T-helper 2 cell treated with Interferon-gamma antibody and Interleukin-4, amounts not matched to agents 100 ng/mL and 5 ng/mL, for 36 hours (primary cell): ENCODE results near the gene CDKN1B. TPM values are rescaled to one million over a fixed set of nuclear protein-coding genes. Genes with fewer than 3 reads are reported as not detected.

ENCODE experiments used
- intact Hi-C: fragments of 100-400 bp; cut with micrococcal nuclease; formaldehyde crosslinking; loops from one replicate; pipeline ENCODE4 v1.15.1; 2023
- total RNA-seq: library from RNA; stranded (reverse); gene quantifications from 2 replicates; pipeline ENCODE4 v1.2.3, GENCODE V29; 2022

The CDKN1B gene
- total RNA-seq, 1 donor from 2014 or later = 89.3 TPM

DNA sequence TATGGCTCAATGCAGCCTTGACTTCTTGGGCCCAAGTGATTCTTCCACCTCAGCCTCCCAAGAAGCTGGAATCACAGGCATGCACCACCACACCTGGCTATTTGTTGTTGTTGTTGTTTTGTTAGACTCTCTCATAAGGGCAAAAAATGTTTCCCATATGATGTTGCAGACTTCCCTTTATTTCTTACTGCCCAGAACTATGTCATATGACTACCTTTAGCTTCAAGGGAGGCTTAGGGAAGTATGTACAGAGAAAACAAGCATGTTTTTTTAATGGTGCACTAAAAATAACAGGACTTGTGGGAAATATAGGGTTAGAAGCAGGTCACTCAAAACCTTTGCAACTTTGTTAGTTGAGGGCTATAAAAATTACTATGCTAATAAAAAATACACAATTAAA lies 16.9 kb upstream of the CDKN1B start:
- intact Hi-C loops = loop anchor here (5.0 kb wide), 1 partner anchor 37 kb away; no protein-coding TSS in a partner anchor

DNA sequence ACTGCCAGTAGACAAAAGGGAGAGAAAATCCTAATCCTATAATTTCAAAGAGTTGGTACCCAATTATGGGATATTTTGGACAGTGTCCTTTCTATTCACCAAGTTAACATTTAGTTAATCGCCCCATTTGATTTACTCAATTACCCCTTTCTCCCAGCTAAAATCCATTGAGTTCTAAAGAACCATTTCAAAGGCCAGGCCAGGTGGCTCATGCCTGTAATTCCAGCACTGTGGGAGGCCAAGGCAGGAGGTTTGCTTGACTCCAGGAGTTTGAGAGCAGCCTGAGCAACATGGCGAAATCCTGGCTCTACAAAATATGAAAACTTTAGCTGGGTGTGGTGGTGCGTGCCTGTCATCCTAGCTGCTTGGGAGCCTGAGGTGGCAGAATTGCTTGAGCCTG lies 15.7 kb upstream of the CDKN1B start:
- intact Hi-C loops = loop anchor here (5.0 kb wide), 1 partner anchor 36 kb away; no protein-coding TSS in a partner anchor

DNA sequence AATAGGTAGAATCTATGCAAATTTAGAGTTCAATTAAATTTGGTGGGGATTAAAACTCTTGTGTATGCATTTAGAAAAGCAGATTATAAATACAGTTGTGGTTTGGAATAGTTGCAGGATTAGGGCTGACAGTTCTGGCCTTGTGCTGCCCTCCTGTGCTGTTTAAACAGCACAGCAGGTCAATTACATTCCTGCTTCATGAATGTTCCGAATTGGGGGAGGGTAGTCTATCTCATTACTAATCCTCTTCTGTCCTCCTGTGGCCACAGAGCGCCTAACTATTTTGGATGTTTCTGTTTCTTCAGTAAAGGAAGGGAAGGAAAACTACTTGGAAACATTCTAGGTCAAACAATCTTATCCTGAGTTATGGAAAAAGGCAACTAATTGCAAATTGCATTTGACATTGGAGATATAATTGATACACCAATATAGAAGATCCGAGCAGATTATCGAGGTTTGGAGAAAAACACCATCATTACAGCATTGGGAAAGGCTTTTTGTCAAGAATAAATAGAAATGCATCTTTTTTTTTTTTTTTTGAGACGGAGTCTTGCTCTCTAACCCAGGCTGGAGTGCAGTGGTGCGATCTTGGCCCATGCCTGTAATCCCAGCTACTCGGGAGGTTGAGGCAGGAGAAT lies 12.5 kb upstream of the CDKN1B start:
- intact Hi-C loops = loop anchor here (1.0 to 5.0 kb wide), 3 partner anchors 10 to 328 kb away; no protein-coding TSS in a partner anchor

DNA sequence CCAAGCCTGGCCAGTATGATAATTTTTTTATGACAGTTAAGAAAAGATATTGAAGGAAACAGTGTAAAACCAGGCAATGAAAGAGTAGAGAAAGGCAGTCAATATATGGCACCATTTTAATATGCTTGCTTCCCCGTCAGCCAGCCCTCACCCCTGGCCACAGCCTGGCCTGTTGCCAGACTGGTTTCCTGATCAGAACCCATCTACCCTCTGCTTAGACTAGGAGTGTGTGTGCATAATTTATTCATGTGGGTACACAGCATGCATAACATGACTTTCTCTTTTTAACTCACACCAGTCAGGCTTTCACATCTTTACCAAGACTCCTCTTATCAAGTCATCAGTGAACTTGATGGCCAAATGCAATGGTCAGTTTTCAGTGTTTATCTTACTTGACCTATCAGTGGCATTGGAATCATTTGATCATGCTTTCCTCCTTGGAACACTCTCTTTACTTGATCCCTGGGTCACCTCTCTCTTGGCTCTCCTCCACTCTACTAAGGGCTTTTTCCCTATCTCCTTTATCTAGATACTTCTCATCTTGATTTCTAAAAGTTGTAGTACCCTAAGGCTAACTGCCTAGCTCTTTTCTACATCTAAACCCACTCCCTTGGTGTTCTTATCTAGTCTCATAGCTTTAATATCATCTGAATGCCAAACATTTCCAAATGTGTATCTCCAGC lies 11.2 kb upstream of the CDKN1B start:
- intact Hi-C loops = no loop called here

DNA sequence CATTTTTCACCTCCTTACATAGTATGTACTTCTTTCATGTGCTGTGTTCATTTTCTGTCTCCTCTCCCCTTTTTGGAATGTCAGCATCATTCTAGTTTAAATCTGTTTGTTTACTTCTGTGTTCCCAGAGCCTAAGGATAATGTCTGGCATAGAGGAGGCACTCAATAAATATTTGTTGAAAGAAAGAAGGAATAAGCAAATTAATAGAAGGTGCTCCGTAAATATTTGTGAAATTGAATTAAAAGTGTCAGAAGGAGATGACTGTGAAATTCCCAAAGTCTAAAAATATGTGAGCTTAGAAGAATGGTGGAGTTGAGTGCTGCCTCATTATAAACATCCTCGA lies 3.3 kb upstream of the CDKN1B start:
- intact Hi-C loops = loop anchor here (1.0 to 2.0 kb wide), 4 partner anchors 10 to 338 kb away; partner anchors contain the start of gene DUSP16

DNA sequence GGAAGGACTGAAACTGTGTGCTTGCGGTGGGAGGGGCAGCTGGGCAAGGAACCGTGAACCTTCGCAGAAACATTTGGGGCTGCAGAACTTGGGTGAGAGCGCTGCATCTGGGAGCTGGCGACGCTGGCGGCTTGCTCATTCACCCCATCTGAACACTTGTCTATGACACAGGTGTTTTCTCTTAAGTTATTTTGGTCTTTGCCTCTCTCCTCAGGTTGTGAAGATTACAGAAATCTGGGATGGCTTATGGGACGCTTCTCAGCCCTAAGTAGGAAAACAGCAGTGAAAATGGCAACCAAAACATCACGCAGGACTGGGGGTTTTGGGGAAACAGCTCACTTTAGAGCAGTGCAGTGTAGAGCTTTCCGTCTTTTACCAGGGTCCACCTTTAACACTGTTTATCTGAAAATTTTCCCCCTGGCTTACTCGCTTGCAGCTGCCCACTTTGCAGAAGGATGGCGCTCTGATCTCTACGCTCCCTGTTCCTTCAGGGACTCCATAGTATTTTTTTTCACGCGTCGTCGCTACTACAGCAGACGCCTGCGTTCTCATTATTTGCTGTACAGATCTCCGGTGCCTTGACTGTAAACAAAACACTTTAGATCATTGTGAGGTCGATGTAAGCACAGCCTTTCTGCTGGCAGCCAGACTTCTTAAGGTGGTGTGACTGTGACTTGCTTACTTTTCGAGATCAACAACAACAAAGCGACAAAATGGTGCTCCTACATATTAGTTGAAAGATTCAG lies 2.7 kb upstream of the CDKN1B start:
- intact Hi-C loops = loop anchor here (1.0 to 5.0 kb wide), 5 partner anchors 10 to 338 kb away; partner anchors contain the start of genes CREBL2 and DUSP16

DNA sequence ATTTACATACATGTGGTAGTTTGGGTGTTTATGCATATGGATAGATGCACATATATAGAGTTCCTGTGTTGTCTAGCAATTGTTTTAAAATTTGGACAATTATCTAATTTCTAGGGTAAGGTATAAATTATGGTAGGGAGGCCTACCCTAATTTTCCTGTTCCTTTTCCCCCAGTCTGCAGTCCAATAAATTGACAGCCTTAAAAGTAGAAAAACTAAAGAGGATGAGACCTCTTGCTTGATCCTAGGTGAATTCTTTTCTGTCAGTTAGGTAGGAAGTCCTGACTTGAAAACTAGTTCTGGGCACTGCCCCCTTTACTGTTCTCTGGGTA lies 2.1 kb upstream of the CDKN1B start:
- intact Hi-C loops = loop anchor here (2.0 to 5.0 kb wide), 3 partner anchors 103 to 232 kb away; partner anchors contain the start of genes CREBL2 and DUSP16

DNA sequence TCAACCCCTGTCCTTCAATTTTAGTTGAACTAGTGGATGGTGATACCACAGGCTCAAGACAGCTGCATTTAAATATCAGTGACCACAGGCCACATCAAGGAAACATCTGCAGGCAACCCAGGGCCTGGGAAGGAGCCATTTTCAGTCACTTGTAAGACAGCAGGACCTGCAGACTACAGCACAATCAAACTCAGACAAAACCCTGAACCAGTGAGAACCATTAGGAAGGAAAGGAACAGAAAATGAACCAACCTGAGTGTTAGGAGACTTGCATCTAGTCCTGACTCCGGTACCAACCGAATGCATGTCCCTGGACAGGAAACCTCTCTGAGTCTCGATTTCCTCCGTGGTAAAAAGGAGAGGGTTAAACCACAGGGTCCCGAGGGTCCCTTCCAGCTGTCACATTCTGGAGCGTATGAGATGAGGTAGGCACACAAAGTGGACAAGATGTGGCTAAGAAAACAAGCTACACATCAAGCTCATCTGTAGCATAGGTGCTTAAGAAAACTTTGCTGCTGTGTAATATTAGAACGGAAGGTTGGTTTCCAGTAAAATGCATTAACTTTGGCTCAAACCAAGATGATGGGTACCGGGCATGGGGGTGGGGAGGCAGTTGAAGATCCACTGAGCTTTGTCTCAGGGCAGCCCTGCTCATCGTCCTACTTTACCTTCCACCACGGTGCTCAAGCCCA lies 1.6 kb upstream of the CDKN1B start:
- intact Hi-C loops = loop anchor here (1.0 to 5.0 kb wide), 4 partner anchors 103 to 241 kb away; partner anchors contain the start of genes CREBL2 and DUSP16

DNA sequence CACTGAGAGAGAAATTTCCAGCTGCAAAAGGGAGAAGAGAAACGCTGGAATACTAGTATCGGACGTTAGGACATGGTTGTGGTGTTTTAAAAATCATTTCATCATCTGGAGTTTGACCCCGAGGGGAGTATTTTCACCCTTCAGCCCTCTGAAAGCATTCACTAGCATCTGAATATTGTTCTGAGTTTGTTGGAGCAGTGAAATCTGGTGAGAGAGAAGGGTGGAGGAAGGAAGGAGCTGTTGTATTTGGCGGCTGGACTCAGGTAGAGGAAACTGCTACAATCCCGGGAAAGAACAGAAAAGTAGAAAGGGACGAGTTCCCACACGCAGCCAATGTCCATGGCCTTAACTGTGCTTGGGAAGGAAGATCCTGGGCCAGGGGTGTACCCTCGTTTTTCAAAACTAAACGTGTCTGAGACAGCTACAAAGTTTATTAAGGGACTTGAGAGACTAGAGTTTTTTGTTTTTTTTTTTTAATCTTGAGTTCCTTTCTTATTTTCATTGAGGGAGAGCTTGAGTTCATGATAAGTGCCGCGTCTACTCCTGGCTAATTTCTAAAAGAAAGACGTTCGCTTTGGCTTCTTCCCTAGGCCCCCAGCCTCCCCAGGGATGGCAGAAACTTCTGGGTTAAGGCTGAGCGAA lies 896 bp upstream of the CDKN1B start:
- intact Hi-C loops = loop anchor here (1.0 to 5.0 kb wide), 2 partner anchors 104 to 242 kb away; partner anchors contain the start of gene CREBL2

DNA sequence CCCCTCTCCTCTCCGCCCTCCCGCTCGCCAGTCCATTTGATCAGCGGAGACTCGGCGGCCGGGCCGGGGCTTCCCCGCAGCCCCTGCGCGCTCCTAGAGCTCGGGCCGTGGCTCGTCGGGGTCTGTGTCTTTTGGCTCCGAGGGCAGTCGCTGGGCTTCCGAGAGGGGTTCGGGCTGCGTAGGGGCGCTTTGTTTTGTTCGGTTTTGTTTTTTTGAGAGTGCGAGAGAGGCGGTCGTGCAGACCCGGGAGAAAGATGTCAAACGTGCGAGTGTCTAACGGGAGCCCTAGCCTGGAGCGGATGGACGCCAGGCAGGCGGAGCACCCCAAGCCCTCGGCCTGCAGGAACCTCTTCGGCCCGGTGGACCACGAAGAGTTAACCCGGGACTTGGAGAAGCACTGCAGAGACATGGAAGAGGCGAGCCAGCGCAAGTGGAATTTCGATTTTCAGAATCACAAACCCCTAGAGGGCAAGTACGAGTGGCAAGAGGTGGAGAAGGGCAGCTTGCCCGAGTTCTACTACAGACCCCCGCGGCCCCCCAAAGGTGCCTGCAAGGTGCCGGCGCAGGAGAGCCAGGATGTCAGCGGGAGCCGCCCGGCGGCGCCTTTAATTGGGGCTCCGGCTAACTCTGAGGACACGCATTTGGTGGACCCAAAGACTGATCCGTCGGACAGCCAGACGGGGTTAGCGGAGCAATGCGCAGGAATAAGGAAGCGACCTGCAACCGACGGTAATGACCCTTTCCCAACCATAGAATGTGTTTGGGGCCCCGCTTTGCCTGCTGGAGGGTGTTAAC lies 615 bp downstream of the CDKN1B start:
- intact Hi-C loops = loop anchor here (1.0 to 5.0 kb wide), 5 partner anchors 8 to 360 kb away; partner anchors contain the start of genes BORCS5, CREBL2 and GPR19

DNA sequence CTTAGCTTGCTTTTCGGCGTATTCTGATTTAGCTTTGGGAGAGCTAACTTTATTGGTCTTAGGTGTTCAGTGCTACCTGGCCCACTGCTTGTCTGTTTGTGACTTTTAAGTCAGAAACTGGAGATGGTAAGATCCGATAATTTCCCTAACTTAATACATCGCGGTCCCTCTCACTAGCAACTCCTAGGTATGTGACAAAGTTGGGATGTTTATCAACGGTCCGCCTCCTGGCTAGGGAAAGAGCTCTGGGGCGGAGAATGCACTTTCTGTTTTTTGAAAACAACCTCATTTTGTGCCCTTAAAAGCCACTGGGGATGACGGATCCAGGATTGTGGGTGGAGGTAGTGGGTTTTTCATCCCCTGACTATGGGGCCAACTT lies 1.2 kb downstream of the CDKN1B start:
- intact Hi-C loops = loop anchor here (5.0 kb wide), 1 partner anchor 106 kb away; the partner anchor contains the start of gene CREBL2

DNA sequence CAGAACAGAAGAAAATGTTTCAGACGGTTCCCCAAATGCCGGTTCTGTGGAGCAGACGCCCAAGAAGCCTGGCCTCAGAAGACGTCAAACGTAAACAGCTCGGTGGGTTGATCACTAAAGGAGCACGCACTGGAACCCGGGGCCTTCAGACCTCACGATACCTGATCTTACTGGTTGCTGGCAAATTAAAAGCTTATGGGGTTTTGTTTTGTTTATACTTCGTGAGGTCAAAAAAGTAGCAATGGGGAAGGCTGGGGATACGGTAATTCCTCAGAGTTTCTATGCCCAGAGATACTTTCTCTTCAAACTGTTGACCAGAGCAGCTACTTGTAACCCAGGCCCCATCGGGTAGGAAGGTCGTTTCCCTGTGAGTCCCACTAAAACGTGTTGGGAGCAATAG lies 1.7 kb downstream of the CDKN1B start:
- intact Hi-C loops = loop anchor here (5.0 kb wide), 1 partner anchor 107 kb away; the partner anchor contains the start of gene CREBL2

DNA sequence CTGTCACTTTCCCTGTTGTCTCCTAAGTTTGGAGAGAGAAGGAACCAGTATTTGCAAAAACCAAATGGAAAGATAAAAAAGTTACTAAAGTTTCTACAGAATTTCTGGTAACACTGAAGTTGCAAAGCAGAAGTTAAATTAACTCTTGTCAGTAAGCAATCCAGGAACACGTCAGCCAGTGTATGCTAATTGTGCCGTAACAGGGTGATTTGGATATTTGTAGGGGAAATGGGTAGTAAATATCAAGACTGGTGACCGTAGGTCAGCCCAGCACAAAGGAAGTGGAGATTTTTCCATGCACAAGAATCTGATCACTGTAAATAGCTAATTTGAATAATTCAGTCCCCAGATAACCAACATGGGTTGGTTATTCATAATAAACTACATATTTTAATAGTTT lies 2.3 kb downstream of the CDKN1B start:
- intact Hi-C loops = loop anchor here (5.0 kb wide), 1 partner anchor 107 kb away; the partner anchor contains the start of gene CREBL2

DNA sequence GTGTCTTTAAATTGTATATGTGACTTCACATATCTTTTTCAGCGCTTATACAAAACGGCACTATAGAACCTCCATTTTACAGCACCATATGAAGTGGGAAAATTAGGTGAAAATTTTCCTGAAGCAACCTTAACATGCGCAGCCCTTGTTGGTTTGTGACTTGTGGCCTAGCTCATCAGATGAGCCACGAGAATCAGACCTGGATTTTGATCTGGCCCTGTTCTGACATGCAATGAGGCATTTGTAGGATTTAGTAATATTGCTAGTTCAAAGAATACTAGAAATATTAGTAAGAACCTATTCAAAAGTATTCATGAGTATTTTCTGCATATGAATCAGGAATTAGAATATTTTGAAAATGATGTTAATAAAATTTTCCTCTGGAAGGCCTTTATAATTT lies 2.9 kb downstream of the CDKN1B start:
- intact Hi-C loops = loop anchor here (10.0 kb wide), 1 partner anchor 1665 kb away; no protein-coding TSS in a partner anchor

DNA sequence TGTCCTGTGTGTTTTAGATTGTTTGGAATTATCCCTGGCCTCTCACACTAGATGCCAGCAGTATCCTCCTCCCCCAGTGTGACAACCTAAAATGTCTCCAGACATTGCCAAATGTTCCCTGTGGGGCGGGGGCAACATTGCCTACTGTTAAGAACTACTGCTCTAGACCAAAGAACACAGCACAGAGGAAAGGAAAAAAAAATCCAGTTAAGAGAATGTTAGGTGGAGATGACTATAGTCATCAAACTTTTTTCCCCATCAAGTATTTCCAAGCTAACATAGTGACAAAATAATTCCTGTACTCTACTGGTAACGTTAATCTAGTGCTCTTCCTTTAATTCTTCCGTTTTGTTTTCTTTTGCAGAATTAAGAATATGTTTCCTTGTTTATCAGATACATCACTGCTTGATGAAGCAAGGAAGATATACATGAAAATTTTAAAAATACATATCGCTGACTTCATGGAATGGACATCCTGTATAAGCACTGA lies 3.5 kb downstream of the CDKN1B start:
- intact Hi-C loops = loop anchor here (10.0 kb wide), 1 partner anchor 1664 kb away; no protein-coding TSS in a partner anchor

DNA sequence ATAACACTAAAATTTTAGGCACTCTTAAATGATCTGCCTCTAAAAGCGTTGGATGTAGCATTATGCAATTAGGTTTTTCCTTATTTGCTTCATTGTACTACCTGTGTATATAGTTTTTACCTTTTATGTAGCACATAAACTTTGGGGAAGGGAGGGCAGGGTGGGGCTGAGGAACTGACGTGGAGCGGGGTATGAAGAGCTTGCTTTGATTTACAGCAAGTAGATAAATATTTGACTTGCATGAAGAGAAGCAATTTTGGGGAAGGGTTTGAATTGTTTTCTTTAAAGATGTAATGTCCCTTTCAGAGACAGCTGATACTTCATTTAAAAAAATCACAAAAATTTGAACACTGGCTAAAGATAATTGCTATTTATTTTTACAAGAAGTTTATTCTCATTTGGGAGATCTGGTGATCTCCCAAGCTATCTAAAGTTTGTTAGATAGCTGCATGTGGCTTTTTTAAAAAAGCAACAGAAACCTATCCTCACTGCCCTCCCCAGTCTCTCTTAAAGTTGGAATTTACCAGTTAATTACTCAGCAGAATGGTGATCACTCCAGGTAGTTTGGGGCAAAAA lies 4.1 kb downstream of the CDKN1B start:
- intact Hi-C loops = loop anchor here (10.0 kb wide), 1 partner anchor 1664 kb away; no protein-coding TSS in a partner anchor

DNA sequence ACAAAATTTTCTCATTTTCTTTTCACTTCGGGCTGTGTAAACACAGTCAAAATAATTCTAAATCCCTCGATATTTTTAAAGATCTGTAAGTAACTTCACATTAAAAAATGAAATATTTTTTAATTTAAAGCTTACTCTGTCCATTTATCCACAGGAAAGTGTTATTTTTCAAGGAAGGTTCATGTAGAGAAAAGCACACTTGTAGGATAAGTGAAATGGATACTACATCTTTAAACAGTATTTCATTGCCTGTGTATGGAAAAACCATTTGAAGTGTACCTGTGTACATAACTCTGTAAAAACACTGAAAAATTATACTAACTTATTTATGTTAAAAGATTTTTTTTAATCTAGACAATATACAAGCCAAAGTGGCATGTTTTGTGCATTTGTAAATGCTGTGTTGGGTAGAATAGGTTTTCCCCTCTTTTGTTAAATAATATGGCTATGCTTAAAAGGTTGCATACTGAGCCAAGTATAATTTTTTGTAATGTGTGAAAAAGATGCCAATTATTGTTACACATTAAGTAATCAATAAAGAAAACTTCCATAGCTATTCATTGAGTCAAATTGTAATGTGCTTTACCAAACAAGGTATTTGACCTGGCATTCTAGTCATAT lies 4.8 kb downstream of the CDKN1B start:
- intact Hi-C loops = loop anchor here (10.0 kb wide), 1 partner anchor 1663 kb away; no protein-coding TSS in a partner anchor

DNA sequence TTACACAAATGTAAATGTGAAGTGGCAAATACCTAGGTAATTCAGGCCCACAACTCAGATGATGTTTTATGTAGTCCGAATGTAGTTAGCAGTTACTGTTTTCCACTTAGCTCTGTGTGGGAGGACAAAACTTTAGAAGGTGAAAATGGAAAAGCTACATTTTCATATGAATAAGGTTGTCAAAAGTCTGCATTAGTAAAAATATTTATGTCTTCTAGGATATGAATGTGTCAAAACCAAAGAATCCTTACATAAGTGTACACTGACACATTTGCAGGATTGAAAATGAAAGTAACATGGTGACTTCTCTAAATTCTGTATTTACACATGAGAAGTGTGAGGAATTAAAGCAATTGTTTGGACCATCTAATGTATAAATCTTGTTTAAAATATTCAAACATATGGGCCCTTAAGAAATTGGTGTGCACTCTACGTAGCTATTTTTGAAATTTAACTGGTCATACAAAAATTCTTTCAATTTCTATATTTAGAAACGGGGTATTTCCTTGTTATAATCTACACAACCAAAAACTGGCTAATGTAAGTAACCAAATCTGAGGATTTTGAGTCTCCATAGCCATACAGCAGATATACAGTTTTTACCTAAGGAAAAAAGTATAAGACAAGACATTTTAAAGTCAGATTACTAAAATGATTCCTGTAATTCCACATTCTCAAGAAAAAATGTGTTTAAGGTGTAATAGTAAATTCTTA lies 5.4 kb downstream of the CDKN1B start:
- intact Hi-C loops = loop anchor here (10.0 kb wide), 1 partner anchor 1662 kb away; no protein-coding TSS in a partner anchor
